NT2/D1 (cell line): Measurements from ENCODE around the gene TMEM255B.

Source experiments
- SUZ12 ChIP-seq: IDR thresholded peaks from 2 replicates; pipeline ENCODE4 v1.6.1; 2011; ENCODE audit not compliant: insufficient read length, insufficient read depth; ENCODE audit errors: extremely low read depth
- YY1 ChIP-seq: IDR thresholded peaks from 2 replicates; pipeline ENCODE4 v1.6.1; 2011; ENCODE audit not compliant: insufficient read length, insufficient read depth
- ZNF274 ChIP-seq: IDR thresholded peaks from 2 replicates; pipeline ENCODE4 v1.6.1; 2011; ENCODE audit warnings: mild to moderate bottlenecking, low read depth, low read length

GRCh38 chr13:113796964-113797676, 38.1 kb downstream of the TMEM255B start:
- TF ChIP-seq YY1 (no peak), ZNF274 (no peak), SUZ12 (no peak)
